Measurements from ENCODE around the gene PRDX2.
A peak's percentile ranks its signal among the peaks of the same experiment; 100 is the strongest.

The PRDX2 gene

GRCh38 chr19:12769689-12770088 is 31.9 kb downstream of the PRDX2 start:
- Histone ChIP-seq H3K4me2 (peak overlapping the region; percentile 88), H3K27ac (peak overlapping the region; percentile 62; the same call in 1 of the 2 replicates), H3K4me1 (peaks cover 36% of the 10 kb centered on the region), H3K9ac (peak overlapping the region; percentile 52; the same call in 1 of the 2 replicates), H4K20me1 (no peaks in the 10 kb centered on the region), H3K27me3 (no peaks in the 10 kb centered on the region), H3K4me3 (peak overlapping the region; percentile 36; the same call in 1 of the 2 replicates), H3K36me3 (peaks cover 13% of the 10 kb centered on the region; the same call in 1 of the 2 replicates), H3K9me3 (no peaks in the 10 kb centered on the region)
- TF ChIP-seq Cebpa-rat (IDR thresholded peaks at IDR 0.05): no peak

- Histone ChIP-seq H3K9ac (no peak overlapping the region), H3K4me1 (peaks cover 25% of the 10 kb centered on the region), H3K36me3 (peaks cover 28% of the 10 kb centered on the region), H3K4me2 (no peak overlapping the region), H3K9me3 (no peaks in the 10 kb centered on the region), H3K4me3 (no peak overlapping the region), H3K27ac (no peak overlapping the region), H4K20me1 (no peaks in the 10 kb centered on the region), H3K27me3 (no peaks in the 10 kb centered on the region)
- no peak for TF ChIP-seq Cebpa-rat (IDR thresholded peaks at IDR 0.05)
Observed at GRCh38 chr19:12767666-12768065, 33.9 kb downstream of the PRDX2 start.

- peaks cover 25% of the 10 kb centered on the region for H3K4me1 ChIP-seq
- H3K4me2 ChIP-seq: no peak overlapping the region
- no peak overlapping the region for H3K27ac ChIP-seq
- no peaks in the 10 kb centered on the region for H4K20me1 ChIP-seq
- peaks cover 30% of the 10 kb centered on the region for H3K36me3 ChIP-seq
- no peak overlapping the region for H3K9ac ChIP-seq
- no peaks in the 10 kb centered on the region for H3K9me3 ChIP-seq
- H3K4me3 ChIP-seq: no peak overlapping the region
- no peaks in the 10 kb centered on the region for H3K27me3 ChIP-seq
- TF ChIP-seq Cebpa-rat (IDR thresholded peaks at IDR 0.05): no peak
Observed at GRCh38 chr19:12767150-12767549, 34.5 kb downstream of the PRDX2 start.

- Histone ChIP-seq H3K4me2 (peak overlapping the region; percentile 80), H3K9ac (peak overlapping the region; percentile 53; the same call in 1 of the 2 replicates), H3K4me1 (peaks cover 25% of the 10 kb centered on the region), H3K27me3 (no peaks in the 10 kb centered on the region), H3K36me3 (peaks cover 30% of the 10 kb centered on the region), H3K27ac (no peak overlapping the region), H3K4me3 (peak overlapping the region; percentile 59), H4K20me1 (no peaks in the 10 kb centered on the region), H3K9me3 (no peaks in the 10 kb centered on the region)
- no peak for TF ChIP-seq Cebpa-rat (IDR thresholded peaks at IDR 0.05)
Observed at GRCh38 chr19:12766051-12766521, 35.5 kb downstream of the PRDX2 start.

- no peak overlapping the region for H3K27ac ChIP-seq
- peaks cover 30% of the 10 kb centered on the region for H3K36me3 ChIP-seq
- no peak for TF ChIP-seq Cebpa-rat (IDR thresholded peaks at IDR 0.05)
- no peak overlapping the region for H3K9ac ChIP-seq
- peaks cover 16% of the 10 kb centered on the region for H3K4me1 ChIP-seq
- H3K4me2 ChIP-seq: no peak overlapping the region
- H3K4me3 ChIP-seq: no peak overlapping the region
- no peaks in the 10 kb centered on the region for H4K20me1 ChIP-seq
- H3K27me3 ChIP-seq: no peaks in the 10 kb centered on the region
- no peaks in the 10 kb centered on the region for H3K9me3 ChIP-seq
Observed at GRCh38 chr19:12764698-12765097, 36.9 kb downstream of the PRDX2 start.

GRCh38 chr19:12763100-12763499 is 38.5 kb downstream of the PRDX2 start:
- no peak overlapping the region for H3K4me2 ChIP-seq
- H3K4me3 ChIP-seq: no peak overlapping the region
- H3K27ac ChIP-seq: no peak overlapping the region

GRCh38 chr19:12759686-12760085 is 41.9 kb downstream of the PRDX2 start:
- no peak overlapping the region for H3K4me3 ChIP-seq
- H3K4me2 ChIP-seq: no peak overlapping the region
- no peaks in the 10 kb centered on the region for H3K27me3 ChIP-seq
- H3K36me3 ChIP-seq: peaks cover 17% of the 10 kb centered on the region
- H4K20me1 ChIP-seq: no peaks in the 10 kb centered on the region
- no peak overlapping the region for H3K27ac ChIP-seq
- no peak overlapping the region for H3K9ac ChIP-seq
- peaks cover 22% of the 10 kb centered on the region for H3K4me1 ChIP-seq
- no peak for TF ChIP-seq Cebpa-rat (IDR thresholded peaks at IDR 0.05)
- no peaks in the 10 kb centered on the region for H3K9me3 ChIP-seq

More at GRCh38 chr19:12763100-12763499, 38.5 kb downstream of the PRDX2 start:
- Histone ChIP-seq H3K4me1 (peaks cover 10% of the 10 kb centered on the region), H3K36me3 (peaks cover 30% of the 10 kb centered on the region), H4K20me1 (no peaks in the 10 kb centered on the region), H3K9me3 (no peaks in the 10 kb centered on the region), H3K27me3 (no peaks in the 10 kb centered on the region), H3K9ac (no peak overlapping the region)
- TF ChIP-seq Cebpa-rat (IDR thresholded peaks at IDR 0.05): no peak

- Histone ChIP-seq H3K9ac (no peak overlapping the region), H3K4me1 (peaks cover 32% of the 10 kb centered on the region), H3K27me3 (no peaks in the 10 kb centered on the region), H3K36me3 (peaks cover 3% of the 10 kb centered on the region; the same call in 1 of the 2 replicates), H3K4me3 (peak overlapping the region; percentile 23; the same call in 1 of the 2 replicates), H3K9me3 (no peaks in the 10 kb centered on the region), H4K20me1 (no peaks in the 10 kb centered on the region), H3K27ac (no peak overlapping the region), H3K4me2 (peak overlapping the region; percentile 79)
- no peak for TF ChIP-seq Cebpa-rat (IDR thresholded peaks at IDR 0.05)
Observed at GRCh38 chr19:12757544-12758274, 43.9 kb downstream of the PRDX2 start.

GRCh38 chr19:12756150-12756883 is 45.3 kb downstream of the PRDX2 start:
- no peak for TF ChIP-seq Cebpa-rat (IDR thresholded peaks at IDR 0.05)
- Histone ChIP-seq H3K27me3 (no peaks in the 10 kb centered on the region), H4K20me1 (no peaks in the 10 kb centered on the region), H3K4me3 (no peak overlapping the region), H3K9ac (no peak overlapping the region), H3K36me3 (no peaks in the 10 kb centered on the region), H3K4me1 (peaks cover 40% of the 10 kb centered on the region), H3K27ac (no peak overlapping the region), H3K4me2 (no peak overlapping the region), H3K9me3 (no peaks in the 10 kb centered on the region)
